Spleen (tissue), 11 donors: ENCODE data around the gene MYBPHL. TPM values are rescaled to one million over a fixed set of nuclear protein-coding genes. Genes with fewer than 3 reads are reported as not detected.

Source experiments
- DNase-seq: peaks from one replicate; pipeline ENCODE4 v3.0.0-alpha.2; 2020
- H3K27ac ChIP-seq, 8 donors: fragments of 200-600 bp; sonication (generic) in 7 of 8; 1 replicate in 4 of 8; 2 replicates in 4 of 8; pipeline versions ENCODE4 v1.5.0 to v1.8.0; 2016 to 2021; ENCODE audit warnings: inconsistent platforms in 4 of 8, mild to moderate bottlenecking in 4 of 8, moderate library complexity in 1 of 8
- H3K27me3 ChIP-seq, 7 donors: fragments of 200-600 bp; sonication (generic) in 6 of 7; replicated peaks in 1 of 7; 1 replicate in 4 of 7; 2 replicates in 3 of 7; pipeline versions ENCODE4 v1.5.0 to v1.8.0; 2016 to 2021; ENCODE audit warnings: inconsistent platforms in 3 of 7, mild to moderate bottlenecking in 1 of 7
- H3K36me3 ChIP-seq, 6 donors: fragments of 200-600 bp; sonication (generic) in 5 of 6; 1 replicate in 4 of 6; 2 replicates in 2 of 6; pipeline versions ENCODE4 v1.5.0 to v1.8.0; 2016 to 2021; ENCODE audit warnings: inconsistent platforms in 2 of 6
- H3K4me1 ChIP-seq, 6 donors: fragments of 200-600 bp; sonication (generic) in 5 of 6; 1 replicate in 3 of 6; 2 replicates in 3 of 6; pipeline versions ENCODE4 v1.5.0 to v1.8.0; 2016 to 2021; ENCODE audit warnings: inconsistent platforms in 3 of 6
- H3K4me3 ChIP-seq, 8 donors: fragments of 200-600 bp; sonication (generic) in 7 of 8; 1 replicate in 4 of 8; 2 replicates in 4 of 8; pipeline versions ENCODE4 v1.5.0 to v1.8.0; 2016 to 2021; ENCODE audit warnings: inconsistent platforms in 4 of 8, mild to moderate bottlenecking in 4 of 8, moderate library complexity in 2 of 8
- H3K9me3 ChIP-seq, 8 donors: fragments of 200-600 bp; sonication (generic) in 7 of 8; 1 replicate in 4 of 8; 2 replicates in 4 of 8; pipeline versions ENCODE4 v1.5.0 to v1.8.0; 2016 to 2021; ENCODE audit warnings: inconsistent platforms in 4 of 8
- CTCF ChIP-seq, 11 experiments: fragments of 200-600 bp in 7 of 11; fragments of 450-650 bp in 4 of 11; sonication (generic) in 4 of 11; IDR thresholded peaks in 8 of 11; conservative IDR thresholded peaks in 3 of 11; 1 replicate in 7 of 11; 2 replicates in 4 of 11; pipeline versions ENCODE4 v1.4.0 to v1.8.0; 2016 to 2021; ENCODE audit warnings: antibody characterized with exemption in 11 of 11, inconsistent platforms in 4 of 11, mild to moderate bottlenecking in 1 of 11
- POLR2A ChIP-seq, 3 donors: fragments of 450-650 bp; IDR thresholded peaks; one replicate each; pipeline ENCODE4 v1.5.1; 2017; ENCODE audit warnings: antibody characterized with exemption in 3 of 3, mild to moderate bottlenecking in 1 of 3
- POLR2AphosphoS5 ChIP-seq, 3 donors: sonication (generic); formaldehyde crosslinking; IDR thresholded peaks; one replicate each; pipeline ENCODE4 v1.5.1; 2017; ENCODE audit warnings: antibody characterized with exemption in 3 of 3
- WGBS, 5 donors: extraction: QIAGEN DNeasy Blood & Tissue Kit in 3 of 5; methylation state at CpG; one replicate each; pipeline versions ENCODE4 v1.1.5 to v1.1.7; 2013 to 2018; 5-methylcytosine and 5-hydroxymethylcytosine counted together
- intact Hi-C: fragments of 100-400 bp; cut with DNase I; formaldehyde crosslinking; loops from one replicate; pipeline ENCODE4 v1.15.0; 2023; ENCODE audit warnings: low total_unique reads
- polyA plus RNA-seq, 3 donors: library from polyadenylated mRNA; stranded (reverse); fragments of 200-250 nt; gene quantifications; one replicate each; pipeline ENCODE4 v1.2.1, GENCODE V29; 2013
- total RNA-seq, 7 donors: library from RNA; depleted of rRNA in 3 of 7; stranded (reverse); fragments of >200 nt in 3 of 7; fragmentation: NEBNext Ultra II Directional in 4 of 7; extraction: Animal tissue kit (Norgen Biotek cat#: 25700) in 4 of 7; gene quantifications; one replicate each; pipeline versions ENCODE4 v1.1.0 to v1.2.1, GENCODE V29; 2016 to 2021
- donor health status: healthy with polysubstance abuse.
- donor health status: DM: no; HTN: no; CAD: no; lungs with moderate emphysema.
- donor health status: DM: no; HTN: no; CAD: no.
- donor health status: Bipolar disorder and iron deficiency.
- donor health status: healthy.
- donor health status: DM: no; HTN: no; CAD: no.
- donor health status: DM: yes; HTN: yes; CAD: no.

The MYBPHL gene
- total and polyA plus RNA-seq, 10 donors = not detected

GRCh38 chr1:109298666-109299557 is 7.9 kb downstream of the MYBPHL start:
- Histone ChIP-seq H3K4me1 (peaks cover 0 to 42% (median 23%) of the 10 kb centered on the region in 6 donors), H3K4me3 (no peak overlapping the region), H3K27ac (peak overlapping the region in 5 of 8 donors; percentile 4 to 38 (median 13)), H3K27me3 (peaks cover 0 to 18% (median 0%) of the 10 kb centered on the region in 7 donors), H3K36me3 (no peaks in the 10 kb centered on the region), H3K9me3 (no peaks in the 10 kb centered on the region)
- 47 to 79% (median 65%) methylated on average over 11 of the region's 11 CpGs for WGBS, 5 donors
- no peak for DNase-seq
- intact Hi-C loops = no loop called here
- TF ChIP-seq POLR2A (IDR thresholded peaks at IDR 0.05) (no peak), CTCF (IDR thresholded peaks at IDR 0.05 in 8 of 11, conservative IDR thresholded peaks at IDR 0.05 in 3 of 11) (no peak), POLR2AphosphoS5 (IDR thresholded peaks at IDR 0.05) (no peak)

- intact Hi-C loops = no loop called here
- Histone ChIP-seq H3K27me3 (peaks cover 0 to 13% (median 0%) of the 10 kb centered on the region in 7 donors), H3K27ac (no peak overlapping the region), H3K4me3 (no peak overlapping the region), H3K9me3 (no peaks in the 10 kb centered on the region), H3K36me3 (no peaks in the 10 kb centered on the region), H3K4me1 (peaks cover 0 to 43% (median 23%) of the 10 kb centered on the region in 6 donors)
- TF ChIP-seq POLR2AphosphoS5 (IDR thresholded peaks at IDR 0.05) (no peak), POLR2A (IDR thresholded peaks at IDR 0.05) (no peak), CTCF (IDR thresholded peaks at IDR 0.05 in 8 of 11, conservative IDR thresholded peaks at IDR 0.05 in 3 of 11) (no peak)
- 92 to 97% (median 93%) methylated on average over 14 to 16 of the region's 16 CpGs for WGBS, 5 donors
- no peak for DNase-seq
These were observed 10.0 kb downstream of the MYBPHL start for GRCh38 chr1:109296782-109297181.

- TF ChIP-seq CTCF (IDR thresholded peaks at IDR 0.05 in 8 of 11, conservative IDR thresholded peaks at IDR 0.05 in 3 of 11) = no peak
- no peak for TF ChIP-seq POLR2AphosphoS5 (IDR thresholded peaks at IDR 0.05)
- TF ChIP-seq POLR2A (IDR thresholded peaks at IDR 0.05) = no peak
- no peak for DNase-seq
- no peaks in the 10 kb centered on the region for H3K36me3 ChIP-seq
- H3K27ac ChIP-seq = no peak overlapping the region
- H3K9me3 ChIP-seq = no peaks in the 10 kb centered on the region
- intact Hi-C loops = no loop called here
- 78 to 88% (median 81%) methylated on average over 12 of the region's 12 CpGs for WGBS, 5 donors
- no peak overlapping the region for H3K4me3 ChIP-seq
- H3K4me1 ChIP-seq = peaks cover 0 to 47% (median 23%) of the 10 kb centered on the region in 6 donors
- H3K27me3 ChIP-seq = peaks cover 0 to 13% (median 0%) of the 10 kb centered on the region in 7 donors
These were observed 10.9 kb downstream of the MYBPHL start for GRCh38 chr1:109295712-109296415.

- Histone ChIP-seq H3K4me1 (peaks cover 0 to 33% (median 19%) of the 10 kb centered on the region in 6 donors), H3K27me3 (peaks cover 0 to 5% (median 0%) of the 10 kb centered on the region in 7 donors), H3K27ac (no peak overlapping the region), H3K4me3 (no peak overlapping the region), H3K9me3 (no peaks in the 10 kb centered on the region), H3K36me3 (no peaks in the 10 kb centered on the region)
- intact Hi-C loops = no loop called here
- 20 to 35% (median 23%) methylated on average over 4 of the region's 4 CpGs for WGBS, 5 donors
- DNase-seq = no peak
- TF ChIP-seq CTCF (IDR thresholded peaks at IDR 0.05 in 8 of 11, conservative IDR thresholded peaks at IDR 0.05 in 3 of 11) = no peak
- TF ChIP-seq POLR2A (IDR thresholded peaks at IDR 0.05) = no peak
- TF ChIP-seq POLR2AphosphoS5 (IDR thresholded peaks at IDR 0.05) = no peak
These were observed 12.3 kb downstream of the MYBPHL start for GRCh38 chr1:109294481-109294880.
